ENCODE data around the gene AP3B1. TPM values are rescaled to one million over a fixed set of nuclear protein-coding genes. Genes with fewer than 3 reads are reported as not detected.

AP3B1 gene
- total RNA-seq, 1 experiment from 2014 or later: 39.7 TPM

DNA sequence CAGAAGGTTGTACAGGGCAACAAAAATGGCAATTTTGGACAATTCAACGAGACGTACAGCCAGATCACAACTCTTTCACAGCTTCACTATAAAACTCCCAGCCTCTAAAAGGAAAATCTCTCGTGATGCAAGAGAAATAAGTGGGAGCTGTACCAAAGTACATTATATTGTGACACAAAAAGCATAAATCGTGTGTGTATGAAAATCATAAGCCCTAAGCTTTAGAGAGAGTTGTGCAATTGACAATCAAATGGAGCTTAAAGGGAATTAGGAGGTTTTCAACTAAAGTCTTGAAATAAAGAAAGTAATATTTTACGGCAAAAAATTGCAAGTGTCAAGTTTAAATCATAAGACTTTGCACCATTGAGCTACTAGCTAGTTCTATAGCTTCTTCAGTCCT lies 323.6 kb downstream of the AP3B1 start:
- TF ChIP-seq, protein P1, sequence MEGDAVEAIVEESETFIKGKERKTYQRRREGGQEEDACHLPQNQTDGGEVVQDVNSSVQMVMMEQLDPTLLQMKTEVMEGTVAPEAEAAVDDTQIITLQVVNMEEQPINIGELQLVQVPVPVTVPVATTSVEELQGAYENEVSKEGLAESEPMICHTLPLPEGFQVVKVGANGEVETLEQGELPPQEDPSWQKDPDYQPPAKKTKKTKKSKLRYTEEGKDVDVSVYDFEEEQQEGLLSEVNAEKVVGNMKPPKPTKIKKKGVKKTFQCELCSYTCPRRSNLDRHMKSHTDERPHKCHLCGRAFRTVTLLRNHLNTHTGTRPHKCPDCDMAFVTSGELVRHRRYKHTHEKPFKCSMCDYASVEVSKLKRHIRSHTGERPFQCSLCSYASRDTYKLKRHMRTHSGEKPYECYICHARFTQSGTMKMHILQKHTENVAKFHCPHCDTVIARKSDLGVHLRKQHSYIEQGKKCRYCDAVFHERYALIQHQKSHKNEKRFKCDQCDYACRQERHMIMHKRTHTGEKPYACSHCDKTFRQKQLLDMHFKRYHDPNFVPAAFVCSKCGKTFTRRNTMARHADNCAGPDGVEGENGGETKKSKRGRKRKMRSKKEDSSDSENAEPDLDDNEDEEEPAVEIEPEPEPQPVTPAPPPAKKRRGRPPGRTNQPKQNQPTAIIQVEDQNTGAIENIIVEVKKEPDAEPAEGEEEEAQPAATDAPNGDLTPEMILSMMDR (IDR thresholded peaks at IDR 0.05; ENCODE audit: unreplicated experiment): no peak
- no peak overlapping the region for H3K4me3 Mint-ChIP-seq (ENCODE audit: unreplicated experiment)
- H3K4me1 Mint-ChIP-seq (ENCODE audit: insufficient read depth, unreplicated experiment): no peaks in the 10 kb centered on the region
- ChIA-PET CTCF (interaction anchor here (0.6 kb wide), 1 partner anchor 298 kb away, joined by 3 read pairs; no protein-coding TSS in a partner anchor), POLR2A (interaction anchor here (0.6 to 1.3 kb wide), 4 partner anchors 10 to 1265 kb away, joined by 3 to 5 read pairs (median 4); no protein-coding TSS in a partner anchor)
- intact Hi-C loops (cut with micrococcal nuclease): no loop called here
- BruUV-seq (replicated peaks): no TSS peak
- no peaks in the 10 kb centered on the region for H3K9me3 Mint-ChIP-seq (ENCODE audit: unreplicated experiment)
- H3K36me3 Mint-ChIP-seq (ENCODE audit: insufficient read depth, unreplicated experiment): no peaks in the 10 kb centered on the region
- no peaks in the 10 kb centered on the region for H3K27me3 Mint-ChIP-seq (ENCODE audit: insufficient read depth, unreplicated experiment)
- no peak overlapping the region for H3K27ac Mint-ChIP-seq (ENCODE audit: low read depth, unreplicated experiment)
- no peak for DNase-seq (ENCODE audit: unreplicated experiment)

DNA sequence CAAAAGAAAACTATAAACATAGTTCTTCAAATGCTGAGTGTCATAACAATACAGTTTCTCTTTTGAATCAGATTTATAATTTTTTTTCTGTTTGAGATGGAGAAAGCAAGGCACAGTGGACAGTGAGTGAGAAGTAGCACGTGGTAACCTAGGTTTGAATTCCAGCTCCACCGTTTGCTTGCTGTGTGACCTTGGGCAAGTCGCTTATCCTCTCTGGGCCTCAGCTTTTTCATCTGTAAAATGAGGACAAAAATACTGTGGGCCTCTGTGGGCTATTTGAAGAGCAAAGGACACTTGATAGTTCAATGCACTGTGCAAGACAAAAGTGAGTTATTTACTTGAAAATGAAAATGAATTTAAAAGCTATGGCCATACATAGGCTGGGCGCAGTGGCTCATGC lies 330.7 kb downstream of the AP3B1 start:
- CTCF ChIA-PET: interaction anchor here (0.7 kb wide), 1 partner anchor 13 kb away, joined by 3 read pairs; no protein-coding TSS in a partner anchor
- TF ChIP-seq, protein P1 (IDR thresholded peaks at IDR 0.05; ENCODE audit: unreplicated experiment): no peak

DNA sequence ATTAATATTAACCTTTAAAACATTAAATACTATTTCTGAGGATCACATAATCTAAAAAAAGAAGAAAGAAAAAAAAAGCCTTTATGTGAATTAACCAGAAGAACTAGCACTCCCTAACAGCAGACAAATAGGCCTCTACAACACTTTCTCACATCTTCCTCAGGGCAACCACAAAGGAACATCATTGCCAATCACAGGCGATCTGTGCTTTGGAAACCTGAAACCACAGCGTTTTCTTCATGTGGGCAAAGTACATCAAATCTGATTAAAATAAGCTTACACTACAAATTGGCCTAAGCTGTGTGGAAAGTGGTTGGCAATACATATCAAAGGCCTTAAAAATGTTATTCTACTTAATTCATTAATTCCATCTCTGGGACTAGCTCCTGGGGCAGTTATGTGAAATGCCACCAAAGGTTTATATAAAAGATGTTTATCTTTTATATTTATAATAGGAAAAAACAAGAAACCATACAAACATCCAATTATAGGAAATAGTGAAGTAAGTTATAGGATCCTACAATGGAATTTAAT lies 333.6 kb downstream of the AP3B1 start:
- Mint-ChIP-seq H3K9me3 (ENCODE audit: unreplicated experiment) (no peaks in the 10 kb centered on the region), H3K27me3 (ENCODE audit: insufficient read depth, unreplicated experiment) (no peaks in the 10 kb centered on the region), H3K27ac (ENCODE audit: low read depth, unreplicated experiment) (no peak overlapping the region), H3K4me3 (ENCODE audit: unreplicated experiment) (no peak overlapping the region), H3K4me1 (ENCODE audit: insufficient read depth, unreplicated experiment) (no peaks in the 10 kb centered on the region), H3K36me3 (ENCODE audit: insufficient read depth, unreplicated experiment) (no peaks in the 10 kb centered on the region)
- no TSS peak for BruUV-seq (replicated peaks)
- TF ChIP-seq, protein P1 (IDR thresholded peaks at IDR 0.05; ENCODE audit: unreplicated experiment): no peak
- CTCF ChIA-PET: no interaction called here
- POLR2A ChIA-PET: interaction anchor here (1.0 kb wide), 1 partner anchor 10 kb away, joined by 5 read pairs; no protein-coding TSS in a partner anchor
- DNase-seq (ENCODE audit: unreplicated experiment): peak; percentile 30
- intact Hi-C loops (cut with micrococcal nuclease): no loop called here

More for the DNA sequence above, 330.7 kb downstream of the AP3B1 start:
- Mint-ChIP-seq H3K9me3 (ENCODE audit: unreplicated experiment) (no peaks in the 10 kb centered on the region), H3K27me3 (ENCODE audit: insufficient read depth, unreplicated experiment) (no peaks in the 10 kb centered on the region), H3K4me3 (ENCODE audit: unreplicated experiment) (no peak overlapping the region), H3K4me1 (ENCODE audit: insufficient read depth, unreplicated experiment) (no peaks in the 10 kb centered on the region), H3K27ac (ENCODE audit: low read depth, unreplicated experiment) (no peak overlapping the region), H3K36me3 (ENCODE audit: insufficient read depth, unreplicated experiment) (no peaks in the 10 kb centered on the region)
- POLR2A ChIA-PET: no interaction called here
- BruUV-seq (replicated peaks): no TSS peak
- no peak for DNase-seq (ENCODE audit: unreplicated experiment)
- intact Hi-C loops (cut with micrococcal nuclease): no loop called here

DNA sequence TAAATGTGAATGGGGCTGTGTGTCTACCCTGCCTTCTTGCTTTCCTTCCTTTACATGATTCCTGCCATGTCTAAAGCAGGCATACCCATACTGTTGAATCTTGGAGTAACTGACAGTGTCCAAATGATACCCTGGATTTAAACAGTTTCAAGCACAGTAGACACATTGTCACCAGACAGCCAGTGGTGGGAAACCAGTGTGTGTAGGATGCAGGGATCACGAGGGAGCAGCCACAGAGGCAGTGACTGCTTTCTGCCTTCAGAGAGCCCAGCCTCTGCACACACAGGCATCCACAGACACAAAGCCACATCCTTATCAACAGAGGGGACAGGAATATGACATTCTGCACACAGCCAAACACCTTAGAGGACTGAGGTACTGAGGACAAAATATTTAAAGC lies 334.2 kb downstream of the AP3B1 start:
- no TSS peak for BruUV-seq (replicated peaks)

More for the DNA sequence above, 334.2 kb downstream of the AP3B1 start:
- DNase-seq (ENCODE audit: unreplicated experiment): no peak
- ChIA-PET POLR2A (no interaction called here), CTCF (no interaction called here)
- H3K27ac Mint-ChIP-seq (ENCODE audit: low read depth, unreplicated experiment): no peak overlapping the region
- no peaks in the 10 kb centered on the region for H3K27me3 Mint-ChIP-seq (ENCODE audit: insufficient read depth, unreplicated experiment)
- H3K4me3 Mint-ChIP-seq (ENCODE audit: unreplicated experiment): no peak overlapping the region
- no peaks in the 10 kb centered on the region for H3K4me1 Mint-ChIP-seq (ENCODE audit: insufficient read depth, unreplicated experiment)
- TF ChIP-seq, protein P1 (IDR thresholded peaks at IDR 0.05; ENCODE audit: unreplicated experiment): no peak
- intact Hi-C loops (cut with micrococcal nuclease): no loop called here
- H3K9me3 Mint-ChIP-seq (ENCODE audit: unreplicated experiment): no peaks in the 10 kb centered on the region
- H3K36me3 Mint-ChIP-seq (ENCODE audit: insufficient read depth, unreplicated experiment): no peaks in the 10 kb centered on the region

Measured in MCF 10A (cell line).